AG09309 (cell line): ENCODE data around the gene REL.
A peak's percentile ranks its signal among the peaks of the same experiment; 100 is the strongest.

Source experiments
- DNase-seq: peaks from one replicate; pipeline ENCODE4 v3.0.0-alpha.2; 2010; ENCODE audit warnings: low read depth
- H3K4me3 ChIP-seq: 2 replicates; pipeline ENCODE4 v1.5.1; 2011; ENCODE audit warnings: mild to moderate bottlenecking, low read depth, low read length, moderate library complexity; ENCODE audit not compliant: control insufficient read depth
- TF ChIP-seq, protein P1 (sequence below): IDR thresholded peaks from 2 replicates; pipeline ENCODE4 v1.5.1; 2011; ENCODE audit warnings: mild to moderate bottlenecking, low read depth, low read length, inconsistent platforms; ENCODE audit not compliant: insufficient read depth, control insufficient read depth; ENCODE audit errors: missing control alignments

Gene REL

DNA sequence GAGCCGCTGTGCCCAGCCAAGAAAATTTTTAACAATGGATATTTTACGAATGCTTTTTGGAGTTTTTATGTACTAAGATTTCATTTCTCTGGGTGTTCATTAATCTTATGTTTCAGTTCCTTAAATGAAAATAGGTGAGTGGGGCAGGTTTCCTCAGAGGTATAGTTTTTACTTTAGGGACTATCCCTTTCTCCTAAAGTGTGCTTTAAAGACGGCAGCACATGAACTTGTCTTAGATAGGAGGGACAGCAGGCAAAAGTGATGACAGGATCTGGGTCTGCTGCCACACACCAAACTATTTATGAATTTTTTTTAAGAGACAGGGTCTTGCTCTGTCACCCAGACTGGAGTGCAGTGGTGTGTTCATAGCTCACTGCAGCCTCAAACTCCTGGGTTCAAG lies 8.0 kb upstream of the REL start:
- DNase-seq = no peak
- TF ChIP-seq, protein P1, sequence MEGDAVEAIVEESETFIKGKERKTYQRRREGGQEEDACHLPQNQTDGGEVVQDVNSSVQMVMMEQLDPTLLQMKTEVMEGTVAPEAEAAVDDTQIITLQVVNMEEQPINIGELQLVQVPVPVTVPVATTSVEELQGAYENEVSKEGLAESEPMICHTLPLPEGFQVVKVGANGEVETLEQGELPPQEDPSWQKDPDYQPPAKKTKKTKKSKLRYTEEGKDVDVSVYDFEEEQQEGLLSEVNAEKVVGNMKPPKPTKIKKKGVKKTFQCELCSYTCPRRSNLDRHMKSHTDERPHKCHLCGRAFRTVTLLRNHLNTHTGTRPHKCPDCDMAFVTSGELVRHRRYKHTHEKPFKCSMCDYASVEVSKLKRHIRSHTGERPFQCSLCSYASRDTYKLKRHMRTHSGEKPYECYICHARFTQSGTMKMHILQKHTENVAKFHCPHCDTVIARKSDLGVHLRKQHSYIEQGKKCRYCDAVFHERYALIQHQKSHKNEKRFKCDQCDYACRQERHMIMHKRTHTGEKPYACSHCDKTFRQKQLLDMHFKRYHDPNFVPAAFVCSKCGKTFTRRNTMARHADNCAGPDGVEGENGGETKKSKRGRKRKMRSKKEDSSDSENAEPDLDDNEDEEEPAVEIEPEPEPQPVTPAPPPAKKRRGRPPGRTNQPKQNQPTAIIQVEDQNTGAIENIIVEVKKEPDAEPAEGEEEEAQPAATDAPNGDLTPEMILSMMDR = no peak
- H3K4me3 ChIP-seq = no peak overlapping the region

DNA sequence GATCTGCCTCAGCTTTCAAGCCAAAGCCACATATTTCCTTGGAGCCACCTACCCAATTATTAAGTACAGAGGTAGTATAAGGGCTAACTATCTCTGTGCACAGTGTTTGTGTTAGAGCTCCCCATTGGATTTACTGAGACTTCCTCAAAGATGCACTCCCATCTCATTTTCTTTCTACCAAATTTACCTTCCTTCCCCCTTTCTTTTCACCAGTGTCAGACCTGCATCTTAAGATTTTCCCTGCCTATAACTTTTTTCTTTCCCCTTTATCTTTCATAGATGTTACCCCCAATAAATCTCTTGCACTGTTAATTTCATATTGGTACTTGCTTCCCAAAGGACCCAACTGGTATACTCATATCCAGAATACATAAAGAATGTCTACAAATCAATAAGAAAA lies 5.9 kb upstream of the REL start:
- DNase-seq = no peak
- no peak overlapping the region for H3K4me3 ChIP-seq
- TF ChIP-seq, protein P1 = no peak

DNA sequence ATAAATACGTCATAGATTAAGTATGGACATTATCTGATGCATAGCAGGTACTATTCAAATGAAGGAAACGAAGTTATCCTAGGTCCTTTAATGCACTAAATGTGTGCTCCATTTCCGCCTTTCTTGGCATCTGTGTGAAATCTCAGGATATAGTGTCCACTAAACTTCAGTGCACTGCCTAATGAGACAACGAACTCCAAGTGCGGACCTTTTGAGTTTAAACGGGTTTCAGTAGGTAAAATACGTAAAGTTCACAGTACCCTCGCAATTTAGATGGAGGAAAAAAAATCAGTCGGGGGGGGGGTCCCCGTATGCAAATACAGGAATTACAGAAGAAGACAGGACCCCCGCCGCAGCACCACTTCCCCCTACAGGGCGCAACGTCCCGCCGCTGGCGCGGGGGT lies 729 bp upstream of the REL start:
- peak overlapping the region; percentile 89 for H3K4me3 ChIP-seq
- TF ChIP-seq, protein P1 = peak; percentile 27
- no peak for DNase-seq

DNA sequence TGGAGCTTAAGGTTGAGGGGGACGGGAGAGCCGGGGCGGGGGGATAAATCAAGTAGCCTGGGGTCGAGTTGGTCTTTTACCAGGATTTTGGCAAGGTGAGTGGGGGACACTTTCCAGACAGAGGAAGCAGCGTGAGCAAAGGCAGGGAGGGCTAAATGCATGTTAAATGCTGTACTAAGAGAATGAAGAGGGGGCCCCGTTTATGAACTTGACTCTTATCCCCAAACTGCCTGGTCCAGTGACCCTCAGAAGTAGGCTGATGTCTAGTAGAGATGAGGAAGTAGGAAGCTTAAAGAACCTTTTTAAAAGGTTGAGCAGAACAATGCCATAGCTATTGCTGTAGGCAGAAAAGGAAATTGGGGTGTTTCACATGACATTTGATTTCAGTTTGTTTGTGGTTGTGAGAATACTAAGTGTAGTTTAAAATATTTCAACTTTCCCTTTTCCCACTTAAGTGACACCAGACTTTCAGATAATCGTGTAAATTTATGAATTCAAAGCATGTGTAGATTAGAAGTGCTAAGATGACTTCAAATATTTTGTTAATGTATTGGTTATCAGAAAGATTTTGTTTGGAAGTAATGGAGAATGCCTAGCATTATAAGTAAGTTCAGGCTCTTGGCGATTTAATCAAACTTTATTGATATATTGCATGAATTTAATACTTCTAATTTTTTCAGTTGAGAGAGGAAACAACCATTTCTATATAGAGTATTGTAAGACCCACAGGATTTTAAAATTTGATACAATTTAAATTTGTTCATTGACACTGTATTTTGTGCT lies 1.8 kb downstream of the REL start:
- TF ChIP-seq, protein P1 = no peak
- no peak for DNase-seq
- peak overlapping the region; percentile 89 for H3K4me3 ChIP-seq

DNA sequence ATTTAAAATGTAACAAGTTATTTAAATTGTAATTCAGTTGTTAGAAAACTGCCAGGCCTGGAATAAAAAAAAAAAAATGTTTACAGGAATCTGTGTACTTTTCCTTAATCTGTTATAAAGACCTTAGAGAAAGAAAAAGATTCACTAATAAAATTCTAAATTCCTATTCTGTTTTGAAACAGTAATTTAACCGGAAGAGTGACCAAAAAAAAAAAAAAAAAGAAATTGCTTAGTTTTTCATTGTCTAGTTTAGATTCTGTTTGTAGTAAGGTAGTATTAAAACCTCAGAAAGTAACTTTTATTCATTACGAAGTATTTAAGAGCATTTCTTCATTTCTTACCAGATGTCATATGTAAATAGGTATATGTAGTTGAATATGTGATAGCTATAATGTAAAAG lies 2.5 kb downstream of the REL start:
- no peak overlapping the region for H3K4me3 ChIP-seq
- TF ChIP-seq, protein P1 = no peak
- DNase-seq = no peak

DNA sequence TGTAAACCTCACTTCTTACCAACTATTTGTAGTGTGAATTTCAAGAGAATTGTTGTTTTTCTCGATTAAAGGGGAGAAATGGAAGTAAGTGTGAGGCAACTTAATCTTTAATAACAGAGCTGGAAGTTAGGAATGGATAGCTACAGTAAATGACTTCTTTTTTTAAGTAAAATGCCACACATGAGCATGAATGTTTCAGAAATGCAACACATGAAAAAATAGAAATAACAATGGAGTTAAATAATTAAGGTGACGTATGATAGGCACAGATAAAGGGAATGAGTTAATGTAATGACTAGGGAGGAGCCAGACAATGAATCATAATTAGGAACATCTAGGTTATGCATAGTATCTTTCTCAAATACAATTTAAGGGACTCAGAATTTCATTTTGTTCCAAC lies 3.4 kb downstream of the REL start:
- TF ChIP-seq, protein P1 = no peak
- DNase-seq = no peak
- H3K4me3 ChIP-seq = no peak overlapping the region
